ENCODE data around the gene MCUB. TPM values are rescaled to one million over a fixed set of nuclear protein-coding genes. Genes with fewer than 3 reads are reported as not detected.

The MCUB gene
- total and polyA plus RNA-seq, 2 experiments from 2014 or later = 6.2 to 9.9 TPM

DNA sequence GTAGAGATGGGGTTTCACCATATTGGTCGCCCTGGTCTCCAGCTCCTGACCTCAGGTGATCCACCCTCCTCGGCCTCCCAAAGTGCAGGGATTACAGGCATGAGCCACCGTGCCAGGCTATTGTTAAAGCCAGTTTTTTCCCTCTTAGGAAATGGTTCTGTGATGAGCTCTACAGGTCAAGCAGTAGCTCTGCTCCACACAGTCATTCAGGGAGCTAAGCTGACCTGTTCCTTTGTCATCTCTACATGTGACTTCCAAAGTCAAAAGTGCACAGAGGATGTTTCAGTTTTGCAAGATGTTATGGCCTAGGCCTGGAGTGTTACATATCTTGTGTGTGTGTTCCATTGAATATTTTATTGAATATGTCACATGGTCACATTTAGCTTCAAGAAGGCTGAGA lies 11.4 kb downstream of the MCUB start:
- Histone ChIP-seq H3K27ac (no peak overlapping the region), H3K4me2 (no peak overlapping the region), H3K9me3 (ENCODE audit: low read depth) (no peaks in the 10 kb centered on the region), H3K4me1 (ENCODE audit: insufficient read depth) (no peaks in the 10 kb centered on the region), H3K36me3 (replicated peaks; ENCODE audit: insufficient read depth, low read depth) (no peaks in the 10 kb centered on the region), H3K79me2 (no peaks in the 10 kb centered on the region), H3K4me3 (no peak overlapping the region), H2AFZ (no peak overlapping the region), H4K20me1 (ENCODE audit: insufficient read depth, poor library complexity, severe bottlenecking) (no peaks in the 10 kb centered on the region), H3K27me3 (no peaks in the 10 kb centered on the region), H3K9me2 (replicated peaks; ENCODE audit: insufficient read depth) (no peaks in the 10 kb centered on the region)
- no peak for TF ChIP-seq EZH2 (IDR thresholded peaks at IDR 0.05; ENCODE audit: borderline replicate concordance)
- TF ChIP-seq, protein P1, sequence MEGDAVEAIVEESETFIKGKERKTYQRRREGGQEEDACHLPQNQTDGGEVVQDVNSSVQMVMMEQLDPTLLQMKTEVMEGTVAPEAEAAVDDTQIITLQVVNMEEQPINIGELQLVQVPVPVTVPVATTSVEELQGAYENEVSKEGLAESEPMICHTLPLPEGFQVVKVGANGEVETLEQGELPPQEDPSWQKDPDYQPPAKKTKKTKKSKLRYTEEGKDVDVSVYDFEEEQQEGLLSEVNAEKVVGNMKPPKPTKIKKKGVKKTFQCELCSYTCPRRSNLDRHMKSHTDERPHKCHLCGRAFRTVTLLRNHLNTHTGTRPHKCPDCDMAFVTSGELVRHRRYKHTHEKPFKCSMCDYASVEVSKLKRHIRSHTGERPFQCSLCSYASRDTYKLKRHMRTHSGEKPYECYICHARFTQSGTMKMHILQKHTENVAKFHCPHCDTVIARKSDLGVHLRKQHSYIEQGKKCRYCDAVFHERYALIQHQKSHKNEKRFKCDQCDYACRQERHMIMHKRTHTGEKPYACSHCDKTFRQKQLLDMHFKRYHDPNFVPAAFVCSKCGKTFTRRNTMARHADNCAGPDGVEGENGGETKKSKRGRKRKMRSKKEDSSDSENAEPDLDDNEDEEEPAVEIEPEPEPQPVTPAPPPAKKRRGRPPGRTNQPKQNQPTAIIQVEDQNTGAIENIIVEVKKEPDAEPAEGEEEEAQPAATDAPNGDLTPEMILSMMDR (IDR thresholded peaks at IDR 0.05; ENCODE audit: poor library complexity) = no peak
- no peak for TF ChIP-seq EZH2phosphoT487 (IDR thresholded peaks at IDR 0.05; ENCODE audit: low read depth, severe bottlenecking, unreplicated experiment)
- 88% methylated on average over 3 of the region's 3 CpGs for WGBS (ENCODE audit: low lambda C conversion rate, missing lambda C conversion rate)
- DNase-seq (ENCODE audit: low spot score) = no peak

DNA sequence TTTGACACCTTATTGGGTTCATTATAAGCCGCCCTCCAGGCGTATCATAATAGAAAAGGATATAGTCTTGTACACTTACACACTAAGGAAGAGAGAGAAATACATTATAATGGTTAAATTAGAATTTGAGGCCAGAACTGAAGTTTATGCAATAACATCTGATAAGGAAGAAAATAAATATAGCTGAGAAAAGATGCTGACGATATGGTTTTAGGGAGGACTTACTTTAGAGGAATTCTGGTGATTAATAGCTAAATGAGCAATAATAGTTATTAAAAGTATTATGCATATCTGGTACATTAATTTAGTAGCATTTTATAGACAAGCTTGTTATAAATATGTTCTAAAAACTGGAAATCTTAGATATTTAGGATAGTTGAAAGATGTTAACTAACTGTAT lies 12.1 kb downstream of the MCUB start:
- WGBS (ENCODE audit: low lambda C conversion rate, missing lambda C conversion rate) = 91% methylated on average over 3 of the region's 3 CpGs

DNA sequence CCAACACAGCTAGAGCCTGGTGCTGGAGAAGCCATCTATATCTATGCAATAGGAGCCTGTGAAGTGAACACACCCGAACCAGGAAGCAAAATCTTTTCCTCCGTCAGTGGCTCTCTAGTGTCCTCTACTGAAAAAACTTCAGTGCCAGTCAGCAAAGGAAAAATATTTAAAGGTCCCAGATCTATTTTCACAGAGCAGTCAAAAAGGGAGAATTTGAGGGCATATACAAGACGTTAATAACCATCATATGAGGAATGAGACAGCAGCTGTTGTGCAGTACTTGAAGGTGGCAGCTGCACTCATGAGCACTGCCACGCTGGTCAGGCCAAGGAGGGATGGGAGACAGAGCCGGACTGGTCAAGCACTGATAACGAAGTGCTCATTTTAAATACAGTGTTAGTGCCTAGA lies 14.4 kb downstream of the MCUB start:
- Histone ChIP-seq H4K20me1 (ENCODE audit: insufficient read depth, poor library complexity, severe bottlenecking) (no peaks in the 10 kb centered on the region), H3K4me3 (no peak overlapping the region), H3K79me2 (no peaks in the 10 kb centered on the region), H3K4me1 (ENCODE audit: insufficient read depth) (no peaks in the 10 kb centered on the region), H3K9me3 (ENCODE audit: low read depth) (no peaks in the 10 kb centered on the region), H3K27ac (no peak overlapping the region), H3K9me2 (replicated peaks; ENCODE audit: insufficient read depth) (no peaks in the 10 kb centered on the region), H3K27me3 (no peaks in the 10 kb centered on the region), H2AFZ (no peak overlapping the region), H3K4me2 (no peak overlapping the region), H3K36me3 (replicated peaks; ENCODE audit: insufficient read depth, low read depth) (no peaks in the 10 kb centered on the region)
- peak; percentile 40 for DNase-seq (ENCODE audit: low spot score)
- WGBS (ENCODE audit: low lambda C conversion rate, missing lambda C conversion rate) = 76% methylated on average over 6 of the region's 6 CpGs
- TF ChIP-seq, protein P1 (IDR thresholded peaks at IDR 0.05; ENCODE audit: poor library complexity) = peak; percentile 36
- TF ChIP-seq EZH2phosphoT487 (IDR thresholded peaks at IDR 0.05; ENCODE audit: low read depth, severe bottlenecking, unreplicated experiment) (no peak), EZH2 (IDR thresholded peaks at IDR 0.05; ENCODE audit: borderline replicate concordance) (no peak)

More for the DNA sequence above, 12.1 kb downstream of the MCUB start:
- Histone ChIP-seq H3K9me2 (replicated peaks; ENCODE audit: insufficient read depth) (no peaks in the 10 kb centered on the region), H3K36me3 (replicated peaks; ENCODE audit: insufficient read depth, low read depth) (no peaks in the 10 kb centered on the region), H4K20me1 (ENCODE audit: insufficient read depth, poor library complexity, severe bottlenecking) (no peaks in the 10 kb centered on the region), H3K9me3 (ENCODE audit: low read depth) (no peaks in the 10 kb centered on the region), H3K79me2 (no peaks in the 10 kb centered on the region), H3K27me3 (no peaks in the 10 kb centered on the region), H3K4me3 (no peak overlapping the region), H3K27ac (no peak overlapping the region), H2AFZ (no peak overlapping the region), H3K4me2 (no peak overlapping the region), H3K4me1 (ENCODE audit: insufficient read depth) (no peaks in the 10 kb centered on the region)
- no peak for DNase-seq (ENCODE audit: low spot score)
- no peak for TF ChIP-seq EZH2 (IDR thresholded peaks at IDR 0.05; ENCODE audit: borderline replicate concordance)
- TF ChIP-seq, protein P1 (IDR thresholded peaks at IDR 0.05; ENCODE audit: poor library complexity) = no peak
- TF ChIP-seq EZH2phosphoT487 (IDR thresholded peaks at IDR 0.05; ENCODE audit: low read depth, severe bottlenecking, unreplicated experiment) = no peak
